Trophoblast cell (in vitro differentiated cells and primary cell): ENCODE measurements around the gene FKBP15.

Experiments
- DNase-seq, 2 donors: peaks; one replicate each; pipeline ENCODE4 v3.0.0-alpha.2; 2016
- H2AFZ ChIP-seq: 2 replicates; pipeline ENCODE4 v1.6.1; 2013; ENCODE audit warnings: low read length, moderate library complexity, mild to moderate bottlenecking; ENCODE audit not compliant: insufficient read depth, poor library complexity
- H2AK5ac ChIP-seq: 2 replicates; pipeline ENCODE4 v1.6.1; 2013; ENCODE audit warnings: mild to moderate bottlenecking, low read length
- H2BK120ac ChIP-seq: 2 replicates; pipeline ENCODE4 v1.6.1; 2013; ENCODE audit warnings: low read length, mild to moderate bottlenecking, moderate library complexity; ENCODE audit not compliant: insufficient read depth, poor library complexity
- H2BK12ac ChIP-seq: 2 replicates; pipeline ENCODE4 v1.6.1; 2013; ENCODE audit warnings: mild to moderate bottlenecking, low read length, moderate library complexity
- H2BK5ac ChIP-seq: 2 replicates; pipeline ENCODE4 v1.6.1; 2013; ENCODE audit warnings: low read length, low read depth, moderate library complexity, mild to moderate bottlenecking; ENCODE audit not compliant: poor library complexity
- H3K14ac ChIP-seq: 2 replicates; pipeline ENCODE4 v1.6.1; 2013; ENCODE audit warnings: mild to moderate bottlenecking, low read length
- H3K18ac ChIP-seq: 2 replicates; pipeline ENCODE4 v1.6.1; 2013; ENCODE audit warnings: mild to moderate bottlenecking, low read length
- H3K23ac ChIP-seq: 2 replicates; pipeline ENCODE4 v1.6.1; 2013; ENCODE audit warnings: low read length
- H3K27ac ChIP-seq: 2 replicates; pipeline ENCODE4 v1.5.1; 2013; ENCODE audit warnings: low read depth, mild to moderate bottlenecking, inconsistent platforms, low read length, moderate library complexity
- H3K27me3 ChIP-seq: 2 replicates; pipeline ENCODE4 v1.6.1; 2013; ENCODE audit warnings: inconsistent platforms, mild to moderate bottlenecking, low read length, moderate library complexity; ENCODE audit not compliant: insufficient read depth
- H3K36me3 ChIP-seq, 2 experiments: 1 replicate in 1 of 2; 2 replicates in 1 of 2; pipeline ENCODE4 v1.6.1; 2013; ENCODE audit warnings: low read length in 2 of 2, mild to moderate bottlenecking in 2 of 2, moderate library complexity in 1 of 2; ENCODE audit not compliant: insufficient read depth in 2 of 2, control insufficient read depth in 1 of 2
- H3K4ac ChIP-seq: 2 replicates; pipeline ENCODE4 v1.6.1; 2013; ENCODE audit warnings: low read depth, mild to moderate bottlenecking, low read length, moderate library complexity
- H3K4me1 ChIP-seq, 2 experiments: 1 replicate in 1 of 2; 2 replicates in 1 of 2; pipeline ENCODE4 v1.6.1; 2013; ENCODE audit warnings: low read length in 2 of 2, mild to moderate bottlenecking in 2 of 2, moderate library complexity in 1 of 2; ENCODE audit not compliant: insufficient read depth in 2 of 2, control insufficient read depth in 1 of 2
- H3K4me2 ChIP-seq: 2 replicates; pipeline ENCODE4 v1.6.1; 2013; ENCODE audit warnings: inconsistent platforms, mild to moderate bottlenecking, low read length, moderate library complexity
- H3K4me3 ChIP-seq: 2 replicates; pipeline ENCODE4 v1.5.1; 2013; ENCODE audit warnings: mild to moderate bottlenecking, low read depth, low read length, inconsistent platforms
- H3K79me1 ChIP-seq: one replicate; pipeline ENCODE4 v1.6.1; 2013; ENCODE audit warnings: low read length
- H3K79me2 ChIP-seq: 2 replicates; pipeline ENCODE4 v1.6.1; 2013; ENCODE audit warnings: low read length, mild to moderate bottlenecking; ENCODE audit not compliant: control insufficient read depth, insufficient read depth, poor library complexity
- H3K9ac ChIP-seq: 2 replicates; pipeline ENCODE4 v1.6.1; 2013; ENCODE audit warnings: mild to moderate bottlenecking, low read length
- H3K9me3 ChIP-seq: 2 replicates; pipeline ENCODE4 v1.6.1; 2013; ENCODE audit warnings: low read depth, mild to moderate bottlenecking, control low read depth, inconsistent platforms, low read length; ENCODE audit not compliant: insufficient read depth
- H4K12ac ChIP-seq: 2 replicates; pipeline ENCODE4 v1.6.1; 2013; ENCODE audit warnings: low read depth, mild to moderate bottlenecking, low read length, moderate library complexity
- H4K8ac ChIP-seq: 2 replicates; pipeline ENCODE4 v1.6.1; 2013; ENCODE audit warnings: low read depth, mild to moderate bottlenecking, low read length, moderate library complexity
- H4K91ac ChIP-seq: one replicate; pipeline ENCODE4 v1.6.1; 2013; ENCODE audit warnings: low read depth, mild to moderate bottlenecking, low read length, moderate library complexity
- whole genome bisulfite sequencing: extraction: QIAGEN DNeasy Blood & Tissue Kit; methylation state at CpG from one replicate; pipeline ENCODE4 v1.1.7; 2013; ENCODE audit warnings: missing lambda C conversion rate; ENCODE audit not compliant: insufficient read length, insufficient coverage; ENCODE audit errors: extremely low coverage; 5-methylcytosine and 5-hydroxymethylcytosine counted together

FKBP15 gene

DNA sequence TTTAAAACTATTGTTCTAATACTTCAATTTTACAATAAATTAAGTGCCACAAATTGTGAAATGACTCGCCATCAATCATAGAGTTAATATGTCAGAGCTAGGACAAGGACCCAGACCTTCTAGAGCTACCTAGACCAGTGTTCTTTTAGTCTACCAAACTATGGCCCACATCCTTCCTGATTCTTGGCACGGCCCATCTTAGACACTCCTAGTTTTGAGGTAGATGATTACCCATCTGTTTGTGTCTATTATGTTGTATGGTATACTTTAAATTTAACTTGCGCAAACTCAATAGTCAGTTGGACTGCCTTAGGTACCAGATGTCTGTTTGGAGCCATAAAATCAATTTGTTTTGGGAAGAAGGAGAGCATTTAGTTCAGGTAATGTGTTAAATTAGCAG, 36.8 kb upstream of the FKBP15 start:
- no peak for DNase-seq
- Histone ChIP-seq H3K4me3 (no peak overlapping the region), H3K4me1 (peaks cover 0 to 1% of the 10 kb centered on the region in 2 experiments), H3K18ac (no peak overlapping the region), H4K91ac (no peak overlapping the region), H2BK5ac (no peak overlapping the region), H3K4me2 (no peak overlapping the region), H3K9ac (no peak overlapping the region), H2AK5ac (no peak overlapping the region), H4K8ac (no peak overlapping the region), H3K79me2 (no peaks in the 10 kb centered on the region), H3K27me3 (no peaks in the 10 kb centered on the region), H3K23ac (no peak overlapping the region), H3K79me1 (no peaks in the 10 kb centered on the region), H3K9me3 (no peaks in the 10 kb centered on the region), H3K36me3 (peaks cover 12 to 19% of the 10 kb centered on the region in 2 experiments), H2AFZ (no peak overlapping the region), H3K14ac (no peak overlapping the region), H2BK120ac (no peak overlapping the region), H4K12ac (no peak overlapping the region), H3K4ac (no peak overlapping the region), H2BK12ac (no peak overlapping the region), H3K27ac (no peak overlapping the region)
- WGBS, result no CpG with 5 or more reads among the region's 3 CpGs

DNA sequence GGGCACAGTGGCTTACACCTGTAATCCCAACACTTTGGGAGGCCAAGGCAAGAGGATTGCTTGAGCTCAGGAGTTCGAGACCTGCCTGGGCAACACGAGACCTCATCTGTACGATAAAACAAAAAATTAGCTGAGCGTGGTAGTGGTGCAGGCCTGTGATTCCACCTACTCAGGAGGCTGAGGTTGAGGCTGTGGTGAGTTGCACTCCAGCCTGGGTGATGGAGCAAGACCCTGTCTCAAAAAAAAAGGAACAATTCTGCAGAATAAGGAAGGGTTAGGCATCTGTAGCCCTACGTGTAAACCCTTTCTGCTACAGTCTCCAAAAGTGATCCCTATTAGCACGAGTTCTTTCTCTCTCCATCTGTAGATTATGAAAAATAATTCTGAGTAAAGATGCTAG, 34.4 kb upstream of the FKBP15 start:
- H3K14ac ChIP-seq, result no peak overlapping the region
- no peak overlapping the region for H3K27ac ChIP-seq
- no peaks in the 10 kb centered on the region for H3K4me1 ChIP-seq
- H3K18ac ChIP-seq, result no peak overlapping the region
- H3K9ac ChIP-seq, result no peak overlapping the region
- H4K8ac ChIP-seq, result peak overlapping the region; percentile 38
- H2BK5ac ChIP-seq, result no peak overlapping the region
- H2BK12ac ChIP-seq, result no peak overlapping the region
- no peak overlapping the region for H3K23ac ChIP-seq
- H2BK120ac ChIP-seq, result no peak overlapping the region
- no peak overlapping the region for H4K91ac ChIP-seq
- no peak overlapping the region for H4K12ac ChIP-seq
- H3K27me3 ChIP-seq, result no peaks in the 10 kb centered on the region
- WGBS, result no CpG with 5 or more reads among the region's 6 CpGs
- H3K4me3 ChIP-seq, result no peak overlapping the region
- H3K36me3 ChIP-seq, result peaks cover 12 to 17% of the 10 kb centered on the region in 2 experiments
- H3K9me3 ChIP-seq, result no peaks in the 10 kb centered on the region
- H3K4ac ChIP-seq, result no peak overlapping the region
- no peak overlapping the region for H2AK5ac ChIP-seq
- H3K79me2 ChIP-seq, result no peaks in the 10 kb centered on the region
- no peak overlapping the region for H2AFZ ChIP-seq
- DNase-seq, result no peak
- H3K4me2 ChIP-seq, result no peak overlapping the region
- no peaks in the 10 kb centered on the region for H3K79me1 ChIP-seq

DNA sequence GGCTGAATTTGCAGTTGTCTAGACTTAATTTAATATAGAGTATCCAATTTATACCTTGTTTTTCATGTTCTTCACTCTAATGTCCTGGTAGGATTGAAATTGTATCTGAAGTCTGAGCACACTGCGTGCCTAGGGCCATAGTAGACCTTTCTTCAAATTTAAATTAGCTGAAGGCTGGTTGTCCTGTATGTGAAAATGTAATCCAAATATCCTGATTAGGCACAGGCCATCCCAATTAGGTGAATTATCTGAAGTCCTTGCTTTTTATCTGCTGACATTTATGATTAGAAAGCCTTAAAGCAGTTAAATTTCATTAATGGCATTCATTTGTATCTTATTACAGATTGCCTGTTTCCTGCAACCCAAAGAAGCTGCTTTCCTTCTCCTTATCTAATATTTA, 33.9 kb upstream of the FKBP15 start:
- Histone ChIP-seq H3K79me1 (no peaks in the 10 kb centered on the region), H3K9me3 (no peaks in the 10 kb centered on the region), H3K14ac (no peak overlapping the region), H4K8ac (no peak overlapping the region), H2BK5ac (no peak overlapping the region), H3K23ac (no peak overlapping the region), H3K4me2 (no peak overlapping the region), H4K91ac (no peak overlapping the region), H4K12ac (no peak overlapping the region), H2AK5ac (no peak overlapping the region), H3K27me3 (no peaks in the 10 kb centered on the region), H2BK12ac (no peak overlapping the region), H2AFZ (no peak overlapping the region), H3K36me3 (peaks cover 8 to 13% of the 10 kb centered on the region in 2 experiments), H3K4me1 (no peaks in the 10 kb centered on the region), H3K4ac (no peak overlapping the region), H3K79me2 (no peaks in the 10 kb centered on the region), H3K4me3 (no peak overlapping the region), H3K18ac (no peak overlapping the region), H2BK120ac (no peak overlapping the region), H3K9ac (no peak overlapping the region), H3K27ac (no peak overlapping the region)
- no peak for DNase-seq
- no CpG with 5 or more reads among the region's 1 CpG for WGBS

DNA sequence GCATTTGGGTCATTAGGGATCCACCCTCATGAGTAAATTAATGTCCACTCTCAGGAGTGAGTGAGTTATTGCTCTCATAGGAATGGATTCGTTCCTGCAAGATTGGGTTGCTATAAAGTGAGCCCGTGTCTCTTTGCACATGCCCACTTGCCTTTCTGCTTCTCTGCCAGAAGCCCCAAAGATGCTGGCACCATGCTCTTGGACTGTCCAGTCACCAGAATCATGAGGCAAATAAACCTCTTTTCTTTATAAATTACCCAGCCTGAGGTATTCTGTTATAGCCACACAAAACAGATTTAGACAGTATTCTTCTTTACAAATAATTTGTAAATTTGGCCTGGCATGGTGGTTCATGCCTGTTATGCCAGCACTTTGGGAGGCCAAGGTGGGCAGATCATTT, 29.7 kb upstream of the FKBP15 start:
- no CpG with 5 or more reads among the region's 2 CpGs for WGBS
- Histone ChIP-seq H3K4me1 (no peaks in the 10 kb centered on the region), H3K27me3 (no peaks in the 10 kb centered on the region), H3K9ac (no peak overlapping the region), H3K27ac (no peak overlapping the region), H4K12ac (no peak overlapping the region), H3K18ac (no peak overlapping the region), H2AK5ac (no peak overlapping the region), H3K79me2 (no peaks in the 10 kb centered on the region), H3K4ac (no peak overlapping the region), H4K8ac (no peak overlapping the region), H2BK12ac (no peak overlapping the region), H2BK120ac (no peak overlapping the region), H3K9me3 (no peaks in the 10 kb centered on the region), H3K14ac (no peak overlapping the region), H3K23ac (no peak overlapping the region), H4K91ac (no peak overlapping the region), H3K36me3 (peaks cover 3% of the 10 kb centered on the region in 2 experiments), H2BK5ac (no peak overlapping the region), H3K4me2 (no peak overlapping the region), H3K79me1 (no peaks in the 10 kb centered on the region), H3K4me3 (no peak overlapping the region), H2AFZ (no peak overlapping the region)
- no peak for DNase-seq
